ENCODE results near the gene C10orf90.

DNA sequence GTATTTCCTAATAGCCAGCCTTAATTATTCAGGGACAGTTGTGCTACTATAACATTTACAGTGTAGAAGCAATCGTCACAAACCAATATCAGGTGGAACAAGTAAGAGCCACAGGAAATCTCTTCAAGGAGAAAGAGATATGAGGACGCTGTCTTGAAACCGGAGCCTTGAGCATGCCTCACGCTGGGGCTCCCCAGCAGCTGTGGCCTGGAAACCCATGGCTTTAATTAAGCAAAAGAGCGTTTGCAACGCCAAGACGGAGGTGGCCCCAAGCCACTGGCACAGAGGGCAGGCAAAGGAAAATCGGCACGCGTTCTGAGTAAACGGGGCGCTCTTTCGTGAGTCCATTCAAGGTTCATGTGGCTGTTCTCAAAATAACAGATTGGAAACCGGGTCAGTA lies 84.4 kb downstream of the C10orf90 start:
- TF ChIP-seq, protein P1, sequence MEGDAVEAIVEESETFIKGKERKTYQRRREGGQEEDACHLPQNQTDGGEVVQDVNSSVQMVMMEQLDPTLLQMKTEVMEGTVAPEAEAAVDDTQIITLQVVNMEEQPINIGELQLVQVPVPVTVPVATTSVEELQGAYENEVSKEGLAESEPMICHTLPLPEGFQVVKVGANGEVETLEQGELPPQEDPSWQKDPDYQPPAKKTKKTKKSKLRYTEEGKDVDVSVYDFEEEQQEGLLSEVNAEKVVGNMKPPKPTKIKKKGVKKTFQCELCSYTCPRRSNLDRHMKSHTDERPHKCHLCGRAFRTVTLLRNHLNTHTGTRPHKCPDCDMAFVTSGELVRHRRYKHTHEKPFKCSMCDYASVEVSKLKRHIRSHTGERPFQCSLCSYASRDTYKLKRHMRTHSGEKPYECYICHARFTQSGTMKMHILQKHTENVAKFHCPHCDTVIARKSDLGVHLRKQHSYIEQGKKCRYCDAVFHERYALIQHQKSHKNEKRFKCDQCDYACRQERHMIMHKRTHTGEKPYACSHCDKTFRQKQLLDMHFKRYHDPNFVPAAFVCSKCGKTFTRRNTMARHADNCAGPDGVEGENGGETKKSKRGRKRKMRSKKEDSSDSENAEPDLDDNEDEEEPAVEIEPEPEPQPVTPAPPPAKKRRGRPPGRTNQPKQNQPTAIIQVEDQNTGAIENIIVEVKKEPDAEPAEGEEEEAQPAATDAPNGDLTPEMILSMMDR (IDR thresholded peaks at IDR 0.05) = no peak
- TF ChIP-seq POLR2A (IDR thresholded peaks at IDR 0.05) = no peak

Measured in suprapubic skin (tissue), 3 donors.